G401 (cell line): ENCODE data around the gene MRPL36. TPM values are rescaled to one million over a fixed set of nuclear protein-coding genes. Genes with fewer than 3 reads are reported as not detected.
A peak's percentile ranks its signal among the peaks of the same experiment; 100 is the strongest.
"Not testable (repeated sequence)": the region's sequence is repeated elsewhere in the genome, so short reads cannot be mapped to it uniquely, and the experiment has no call there.

Experiments
- DNase-seq: peaks from one replicate; pipeline ENCODE4 v3.0.0-alpha.2; 2015; ENCODE audit warnings: low spot score
- in situ Hi-C: cut with HindIII; loops from 2 replicates; pipeline ENCODE4 v1.10.0; 2016; ENCODE audit warnings: low sequenced_read_pairs, mixed read lengths
- total RNA-seq: library from RNA; depleted of rRNA; stranded (reverse); fragments of >200 nt; shearing (Covaris generic); gene quantifications from 2 replicates; pipeline ENCODE4 v1.2.3, GENCODE V29; 2014

Gene MRPL36
- total RNA-seq, 1 experiment from 2014 or later, result 39.4 TPM

GRCh38 chr5:1800472-1801221 lies 1.0 kb upstream of the MRPL36 start:
- in situ Hi-C loops, result no loop called here
- peak; percentile 72 for DNase-seq

GRCh38 chr5:1799110-1799601 lies 481 bp downstream of the MRPL36 start:
- DNase-seq, result no peak
- in situ Hi-C loops, result no loop called here

GRCh38 chr5:1798589-1798988 lies 1.0 kb downstream of the MRPL36 start:
- DNase-seq, in situ Hi-C loops: not testable (repeated sequence)

GRCh38 chr5:1797855-1798254 lies 1.8 kb downstream of the MRPL36 start:
- in situ Hi-C loops, result no loop called here
- no peak for DNase-seq

GRCh38 chr5:1797103-1797800 lies 2.4 kb downstream of the MRPL36 start:
- in situ Hi-C loops, result no loop called here
- no peak for DNase-seq

- in situ Hi-C loops, result no loop called here
- no peak for DNase-seq
Measured at GRCh38 chr5:1796371-1797102, 3.1 kb downstream of the MRPL36 start.

- no peak for DNase-seq
- in situ Hi-C loops, result no loop called here
Measured at GRCh38 chr5:1795931-1796330, 3.7 kb downstream of the MRPL36 start.

GRCh38 chr5:1795506-1795905 lies 4.1 kb downstream of the MRPL36 start:
- in situ Hi-C loops, result no loop called here
- no peak for DNase-seq

GRCh38 chr5:1794901-1795290 lies 4.7 kb downstream of the MRPL36 start:
- no peak for DNase-seq
- in situ Hi-C loops, result no loop called here

GRCh38 chr5:1793966-1794900 lies 5.4 kb downstream of the MRPL36 start:
- in situ Hi-C loops, result no loop called here
- no peak for DNase-seq

- in situ Hi-C loops, result no loop called here
- no peak for DNase-seq
Measured at GRCh38 chr5:1793301-1793740, 6.3 kb downstream of the MRPL36 start.

- DNase-seq, result no peak
- in situ Hi-C loops, result no loop called here
Measured at GRCh38 chr5:1792842-1793266, 6.8 kb downstream of the MRPL36 start.

GRCh38 chr5:1791176-1791575 lies 8.5 kb downstream of the MRPL36 start:
- in situ Hi-C loops, result no loop called here
- no peak for DNase-seq

- in situ Hi-C loops, result no loop called here
- DNase-seq, result no peak
Measured at GRCh38 chr5:1789834-1790471, 9.7 kb downstream of the MRPL36 start.

- DNase-seq, in situ Hi-C loops: not testable (repeated sequence)
Measured at GRCh38 chr5:1789438-1789833, 10.2 kb downstream of the MRPL36 start.

GRCh38 chr5:1788828-1789227 lies 10.8 kb downstream of the MRPL36 start:
- in situ Hi-C loops, result no loop called here
- DNase-seq, result no peak

GRCh38 chr5:1788200-1788599 lies 11.4 kb downstream of the MRPL36 start:
- in situ Hi-C loops, result no loop called here
- no peak for DNase-seq

GRCh38 chr5:1787472-1788047 lies 12.1 kb downstream of the MRPL36 start:
- DNase-seq, result no peak
- in situ Hi-C loops, result no loop called here
